ENCODE measurements around the gene ATP6AP2. TPM values are rescaled to one million over a fixed set of nuclear protein-coding genes. Genes with fewer than 3 reads are reported as not detected.
"Not testable (repeated sequence)": the region's sequence is repeated elsewhere in the genome, so short reads cannot be mapped to it uniquely, and the experiment has no call there.

Gene ATP6AP2
- total and polyA plus RNA-seq, 2 experiments from 2014 or later: 80.1 to 88.7 TPM

DNA sequence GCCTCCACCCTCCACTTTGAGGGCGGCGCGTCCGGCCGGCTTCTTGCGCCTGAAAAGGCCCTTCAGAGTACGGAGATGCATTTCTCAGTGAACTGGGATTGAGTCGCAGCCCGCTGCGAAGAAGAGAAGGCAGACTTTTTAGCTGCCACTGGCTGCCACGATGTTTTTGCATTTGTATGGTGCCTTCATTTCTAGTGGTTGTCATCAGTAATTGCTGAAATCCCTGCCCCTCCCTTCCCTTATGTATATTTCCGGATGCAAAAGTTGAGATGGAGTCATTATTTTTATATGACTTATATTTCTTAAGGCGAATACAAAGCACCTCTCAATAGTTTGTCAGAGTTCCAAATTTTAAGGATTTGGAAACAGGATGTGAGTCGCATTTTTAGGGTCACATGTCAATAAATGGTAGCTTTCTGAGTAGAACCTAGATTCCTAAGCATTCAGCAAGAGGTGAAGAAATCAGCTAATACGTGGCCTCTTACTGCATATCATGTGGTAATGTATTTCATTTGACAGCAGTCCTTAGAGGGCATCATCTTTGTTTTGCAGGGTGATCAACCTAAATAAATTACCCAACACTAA lies 658 bp downstream of the ATP6AP2 start (continued):
- no peak for TF ChIP-seq CREB1 (CRISPR knock-in tag; IDR thresholded peaks at IDR 0.05; ENCODE audit: low read depth)
- TF ChIP-seq, protein P1, sequence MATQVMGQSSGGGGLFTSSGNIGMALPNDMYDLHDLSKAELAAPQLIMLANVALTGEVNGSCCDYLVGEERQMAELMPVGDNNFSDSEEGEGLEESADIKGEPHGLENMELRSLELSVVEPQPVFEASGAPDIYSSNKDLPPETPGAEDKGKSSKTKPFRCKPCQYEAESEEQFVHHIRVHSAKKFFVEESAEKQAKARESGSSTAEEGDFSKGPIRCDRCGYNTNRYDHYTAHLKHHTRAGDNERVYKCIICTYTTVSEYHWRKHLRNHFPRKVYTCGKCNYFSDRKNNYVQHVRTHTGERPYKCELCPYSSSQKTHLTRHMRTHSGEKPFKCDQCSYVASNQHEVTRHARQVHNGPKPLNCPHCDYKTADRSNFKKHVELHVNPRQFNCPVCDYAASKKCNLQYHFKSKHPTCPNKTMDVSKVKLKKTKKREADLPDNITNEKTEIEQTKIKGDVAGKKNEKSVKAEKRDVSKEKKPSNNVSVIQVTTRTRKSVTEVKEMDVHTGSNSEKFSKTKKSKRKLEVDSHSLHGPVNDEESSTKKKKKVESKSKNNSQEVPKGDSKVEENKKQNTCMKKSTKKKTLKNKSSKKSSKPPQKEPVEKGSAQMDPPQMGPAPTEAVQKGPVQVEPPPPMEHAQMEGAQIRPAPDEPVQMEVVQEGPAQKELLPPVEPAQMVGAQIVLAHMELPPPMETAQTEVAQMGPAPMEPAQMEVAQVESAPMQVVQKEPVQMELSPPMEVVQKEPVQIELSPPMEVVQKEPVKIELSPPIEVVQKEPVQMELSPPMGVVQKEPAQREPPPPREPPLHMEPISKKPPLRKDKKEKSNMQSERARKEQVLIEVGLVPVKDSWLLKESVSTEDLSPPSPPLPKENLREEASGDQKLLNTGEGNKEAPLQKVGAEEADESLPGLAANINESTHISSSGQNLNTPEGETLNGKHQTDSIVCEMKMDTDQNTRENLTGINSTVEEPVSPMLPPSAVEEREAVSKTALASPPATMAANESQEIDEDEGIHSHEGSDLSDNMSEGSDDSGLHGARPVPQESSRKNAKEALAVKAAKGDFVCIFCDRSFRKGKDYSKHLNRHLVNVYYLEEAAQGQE (IDR thresholded peaks at IDR 0.05; ENCODE audit: unreplicated experiment): no peak
- TF ChIP-seq POLR2AphosphoS5 (IDR thresholded peaks at IDR 0.05; ENCODE audit: low read depth): no peak

DNA sequence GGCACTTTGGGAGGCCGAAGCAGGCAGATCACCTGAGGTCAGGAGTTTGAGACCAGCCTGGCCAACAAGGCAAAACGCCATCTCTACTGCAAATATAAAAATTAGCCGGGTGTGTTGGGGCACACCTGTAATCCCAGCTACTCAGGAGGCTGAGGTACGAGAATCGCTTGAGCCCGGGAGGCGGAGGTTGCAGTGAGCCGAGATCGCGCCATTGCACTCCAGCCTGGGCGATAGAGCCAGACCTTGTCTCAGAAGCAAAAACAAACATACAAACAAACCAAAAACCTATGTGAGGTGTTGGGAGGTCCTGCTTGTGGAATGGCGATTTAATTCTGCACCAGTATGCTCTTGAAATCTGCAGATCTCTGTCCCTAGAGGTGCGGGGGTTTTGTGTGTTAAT lies 1.4 kb downstream of the ATP6AP2 start:
- H4K20me1 ChIP-seq (replicated peaks; ENCODE audit: insufficient read depth); H3K27ac ChIP-seq (ENCODE audit: low read depth); DNase-seq (ENCODE audit: low spot score); H3K4me1 ChIP-seq (ENCODE audit: insufficient read depth); H2AFZ ChIP-seq; H3K9me3 Mint-ChIP-seq; ATAC-seq; H3F3A ChIP-seq (replicated peaks; ENCODE audit: low read depth); H3K9me2 ChIP-seq (ENCODE audit: insufficient read depth); H3K4me2 ChIP-seq; H3K27ac Mint-ChIP-seq; H3K36me3 ChIP-seq (ENCODE audit: insufficient read depth); H3K27me3 ChIP-seq (ENCODE audit: insufficient read depth); H3K36me3 Mint-ChIP-seq (ENCODE audit: low read depth); H3K4me1 Mint-ChIP-seq; H3K27me3 Mint-ChIP-seq (ENCODE audit: insufficient read depth, low read depth, poor library complexity): not testable (repeated sequence)
- Histone ChIP-seq H3K79me2 (replicated peaks; ENCODE audit: insufficient read depth) (peaks cover 50% of the 10 kb centered on the region), H3K4me3 (peak overlapping the region; percentile 71; the same call in 1 of the 2 replicates)
- peak overlapping the region; percentile 72 for H3K4me3 Mint-ChIP-seq

DNA sequence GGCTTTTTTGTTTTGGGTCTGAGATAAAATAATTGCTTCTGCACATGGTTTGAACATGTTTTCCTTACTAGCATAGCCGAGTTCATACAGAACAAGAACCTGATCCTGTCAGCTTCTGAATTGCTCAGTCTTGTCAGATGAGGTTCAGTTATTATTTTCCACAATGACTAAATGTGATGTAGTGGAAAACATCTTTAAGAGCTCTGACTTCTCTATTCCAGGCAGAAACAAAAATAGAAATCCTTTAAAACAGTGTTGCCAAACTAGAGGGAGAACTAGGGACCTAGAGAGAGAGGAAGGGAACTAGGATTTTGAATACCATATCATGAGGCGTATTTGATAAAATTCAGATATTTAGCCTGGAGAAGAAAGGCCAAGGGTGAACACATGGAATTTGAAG lies 2.0 kb downstream of the ATP6AP2 start:
- no peak overlapping the region for H3K4me3 ChIP-seq
- no peaks in the 10 kb centered on the region for H3K36me3 ChIP-seq (ENCODE audit: insufficient read depth)
- no peak overlapping the region for H3K27ac ChIP-seq (ENCODE audit: low read depth)
- no peak overlapping the region for H3K4me2 ChIP-seq
- peak overlapping the region; percentile 45; the same call in 1 of the 3 replicates for H3K4me3 Mint-ChIP-seq
- ATAC-seq: no peak
- H3K9me3 Mint-ChIP-seq: no peaks in the 10 kb centered on the region
- no peaks in the 10 kb centered on the region for H3K27me3 ChIP-seq (ENCODE audit: insufficient read depth)
- no peaks in the 10 kb centered on the region for H3K36me3 Mint-ChIP-seq (ENCODE audit: low read depth)
- peaks cover 53% of the 10 kb centered on the region for H3K79me2 ChIP-seq (replicated peaks; ENCODE audit: insufficient read depth)
- peaks cover 6% of the 10 kb centered on the region; the same call in 1 of the 3 replicates for H3K4me1 Mint-ChIP-seq
- peaks cover 1% of the 10 kb centered on the region for H3K27me3 Mint-ChIP-seq (ENCODE audit: insufficient read depth, low read depth, poor library complexity)
- TF ChIP-seq, protein P2, sequence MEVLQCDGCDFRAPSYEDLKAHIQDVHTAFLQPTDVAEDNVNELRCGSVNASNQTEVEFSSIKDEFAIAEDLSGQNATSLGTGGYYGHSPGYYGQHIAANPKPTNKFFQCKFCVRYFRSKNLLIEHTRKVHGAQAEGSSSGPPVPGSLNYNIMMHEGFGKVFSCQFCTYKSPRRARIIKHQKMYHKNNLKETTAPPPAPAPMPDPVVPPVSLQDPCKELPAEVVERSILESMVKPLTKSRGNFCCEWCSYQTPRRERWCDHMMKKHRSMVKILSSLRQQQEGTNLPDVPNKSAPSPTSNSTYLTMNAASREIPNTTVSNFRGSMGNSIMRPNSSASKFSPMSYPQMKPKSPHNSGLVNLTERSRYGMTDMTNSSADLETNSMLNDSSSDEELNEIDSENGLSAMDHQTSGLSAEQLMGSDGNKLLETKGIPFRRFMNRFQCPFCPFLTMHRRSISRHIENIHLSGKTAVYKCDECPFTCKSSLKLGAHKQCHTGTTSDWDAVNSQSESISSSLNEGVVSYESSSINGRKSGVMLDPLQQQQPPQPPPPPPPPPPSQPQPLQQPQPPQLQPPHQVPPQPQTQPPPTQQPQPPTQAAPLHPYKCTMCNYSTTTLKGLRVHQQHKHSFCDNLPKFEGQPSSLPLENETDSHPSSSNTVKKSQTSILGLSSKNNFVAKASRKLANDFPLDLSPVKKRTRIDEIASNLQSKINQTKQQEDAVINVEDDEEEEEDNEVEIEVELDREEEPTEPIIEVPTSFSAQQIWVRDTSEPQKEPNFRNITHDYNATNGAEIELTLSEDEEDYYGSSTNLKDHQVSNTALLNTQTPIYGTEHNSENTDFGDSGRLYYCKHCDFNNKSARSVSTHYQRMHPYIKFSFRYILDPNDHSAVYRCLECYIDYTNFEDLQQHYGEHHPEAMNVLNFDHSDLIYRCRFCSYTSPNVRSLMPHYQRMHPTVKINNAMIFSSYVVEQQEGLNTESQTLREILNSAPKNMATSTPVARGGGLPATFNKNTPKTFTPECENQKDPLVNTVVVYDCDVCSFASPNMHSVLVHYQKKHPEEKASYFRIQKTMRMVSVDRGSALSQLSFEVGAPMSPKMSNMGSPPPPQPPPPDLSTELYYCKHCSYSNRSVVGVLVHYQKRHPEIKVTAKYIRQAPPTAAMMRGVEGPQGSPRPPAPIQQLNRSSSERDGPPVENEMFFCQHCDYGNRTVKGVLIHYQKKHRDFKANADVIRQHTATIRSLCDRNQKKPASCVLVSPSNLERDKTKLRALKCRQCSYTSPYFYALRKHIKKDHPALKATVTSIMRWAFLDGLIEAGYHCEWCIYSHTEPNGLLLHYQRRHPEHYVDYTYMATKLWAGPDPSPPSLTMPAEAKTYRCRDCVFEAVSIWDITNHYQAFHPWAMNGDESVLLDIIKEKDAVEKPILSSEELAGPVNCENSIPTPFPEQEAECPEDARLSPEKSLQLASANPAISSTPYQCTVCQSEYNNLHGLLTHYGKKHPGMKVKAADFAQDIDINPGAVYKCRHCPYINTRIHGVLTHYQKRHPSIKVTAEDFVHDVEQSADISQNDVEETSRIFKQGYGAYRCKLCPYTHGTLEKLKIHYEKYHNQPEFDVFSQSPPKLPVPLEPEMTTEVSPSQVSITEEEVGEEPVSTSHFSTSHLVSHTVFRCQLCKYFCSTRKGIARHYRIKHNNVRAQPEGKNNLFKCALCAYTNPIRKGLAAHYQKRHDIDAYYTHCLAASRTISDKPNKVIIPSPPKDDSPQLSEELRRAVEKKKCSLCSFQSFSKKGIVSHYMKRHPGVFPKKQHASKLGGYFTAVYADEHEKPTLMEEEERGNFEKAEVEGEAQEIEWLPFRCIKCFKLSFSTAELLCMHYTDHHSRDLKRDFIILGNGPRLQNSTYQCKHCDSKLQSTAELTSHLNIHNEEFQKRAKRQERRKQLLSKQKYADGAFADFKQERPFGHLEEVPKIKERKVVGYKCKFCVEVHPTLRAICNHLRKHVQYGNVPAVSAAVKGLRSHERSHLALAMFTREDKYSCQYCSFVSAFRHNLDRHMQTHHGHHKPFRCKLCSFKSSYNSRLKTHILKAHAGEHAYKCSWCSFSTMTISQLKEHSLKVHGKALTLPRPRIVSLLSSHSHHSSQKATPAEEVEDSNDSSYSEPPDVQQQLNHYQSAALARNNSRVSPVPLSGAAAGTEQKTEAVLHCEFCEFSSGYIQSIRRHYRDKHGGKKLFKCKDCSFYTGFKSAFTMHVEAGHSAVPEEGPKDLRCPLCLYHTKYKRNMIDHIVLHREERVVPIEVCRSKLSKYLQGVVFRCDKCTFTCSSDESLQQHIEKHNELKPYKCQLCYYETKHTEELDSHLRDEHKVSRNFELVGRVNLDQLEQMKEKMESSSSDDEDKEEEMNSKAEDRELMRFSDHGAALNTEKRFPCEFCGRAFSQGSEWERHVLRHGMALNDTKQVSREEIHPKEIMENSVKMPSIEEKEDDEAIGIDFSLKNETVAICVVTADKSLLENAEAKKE (CRISPR knock-in tag; IDR thresholded peaks at IDR 0.05): no peak
- no peak for TF ChIP-seq JUNB (IDR thresholded peaks at IDR 0.05; ENCODE audit: unreplicated experiment)
- TF ChIP-seq ZNF331 (CRISPR knock-in tag; IDR thresholded peaks at IDR 0.05; ENCODE audit: low read depth): no peak
- no peak for TF ChIP-seq STAT1 (IDR thresholded peaks at IDR 0.05; ENCODE audit: unreplicated experiment)
- TF ChIP-seq EZH2 (IDR thresholded peaks at IDR 0.05; ENCODE audit: low read depth, unreplicated experiment): no peak
- H2AFZ ChIP-seq: no peak overlapping the region
- H3K27ac Mint-ChIP-seq: no peak overlapping the region
- H3K9me2 ChIP-seq (ENCODE audit: insufficient read depth): no peaks in the 10 kb centered on the region
- H3F3A ChIP-seq (replicated peaks; ENCODE audit: low read depth): no peaks in the 10 kb centered on the region
- DNase-seq (ENCODE audit: low spot score): no peak
- H3K4me1 ChIP-seq (ENCODE audit: insufficient read depth): no peaks in the 10 kb centered on the region
- H4K20me1 ChIP-seq (replicated peaks; ENCODE audit: insufficient read depth): no peaks in the 10 kb centered on the region; the same call in 1 of the 2 replicates
